ENCODE data around the gene RUVBL2.

Gene RUVBL2

DNA sequence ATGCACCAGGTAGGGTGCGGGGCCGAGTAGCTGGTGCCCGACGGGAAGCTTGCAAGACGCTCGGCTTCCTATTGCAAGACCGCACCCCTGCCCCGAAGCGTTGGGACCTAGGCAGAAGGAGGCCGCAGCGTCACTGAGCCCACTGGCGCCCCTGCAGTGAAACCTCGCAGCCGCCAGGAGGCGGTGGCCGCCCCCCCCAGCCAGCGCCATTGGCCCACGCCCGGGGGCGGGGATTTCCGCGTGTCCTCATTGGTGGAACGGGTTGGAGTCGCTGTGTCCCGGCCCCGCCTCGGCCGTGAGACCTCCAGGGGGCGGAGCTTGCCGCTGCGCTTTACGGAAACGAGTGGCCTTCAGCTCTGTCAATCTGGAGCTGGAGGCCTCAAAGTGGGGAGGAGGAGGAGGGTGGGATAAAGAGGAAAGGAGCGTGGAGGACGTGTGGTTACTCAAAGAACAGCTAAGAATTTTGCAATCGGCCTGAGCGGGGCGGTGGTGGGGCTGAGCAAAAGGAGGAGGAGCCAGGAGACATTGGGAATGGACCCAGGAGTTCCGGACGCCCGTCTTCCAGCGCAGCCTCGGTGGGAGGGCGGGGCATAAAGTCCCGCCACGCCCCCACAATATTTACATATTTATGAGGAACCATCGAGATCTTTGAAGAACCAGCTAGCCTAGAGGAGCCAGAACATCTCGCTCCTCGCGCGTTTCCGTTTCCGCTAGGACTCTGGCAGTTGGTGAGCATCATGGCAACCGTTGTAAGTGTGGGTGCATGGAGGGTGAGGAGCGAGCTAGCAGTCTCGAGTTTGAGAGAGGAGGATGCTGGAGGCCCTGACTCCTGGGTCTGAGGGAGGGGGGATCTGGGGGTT lies at the start of gene RUVBL2, which contains the start of gene GYS1:
RUVBL2 (plus strand) TSS at position 713 of the 860 bp plus-strand sequence; CDS start at position 738, 25 bp downstream.
GYS1 (minus strand) TSS at position 135 of the 860 bp plus-strand sequence. CDS start 197 bp downstream, outside the sequence.
- DNase-seq = peak; percentile 81 to 100 (median 99)

- DNase-seq = no peak
These were observed 48.3 kb upstream of the RUVBL2 start for GRCh38 chr19:48945415-48945814.

DNA sequence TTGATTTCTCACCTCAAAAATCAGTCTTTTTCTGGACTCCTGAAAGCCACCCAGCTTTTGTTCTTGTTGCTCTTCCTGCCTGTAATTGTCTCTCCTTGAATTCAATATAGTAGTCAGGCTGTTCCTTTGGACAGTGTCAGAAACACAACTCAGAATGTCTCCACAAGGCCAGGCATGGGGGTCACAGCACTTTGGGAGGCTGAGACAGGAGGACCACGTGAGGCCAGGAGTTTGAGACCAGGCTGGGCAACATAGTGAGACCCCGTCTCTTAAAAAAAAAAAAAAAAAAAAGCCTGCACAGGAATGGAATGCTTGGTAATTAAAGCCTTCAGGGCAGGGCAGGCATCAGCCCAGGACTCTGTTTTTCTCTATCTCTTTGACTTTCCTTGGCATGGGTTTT lies 47.9 kb upstream of the RUVBL2 start:
- no peak for DNase-seq

DNA sequence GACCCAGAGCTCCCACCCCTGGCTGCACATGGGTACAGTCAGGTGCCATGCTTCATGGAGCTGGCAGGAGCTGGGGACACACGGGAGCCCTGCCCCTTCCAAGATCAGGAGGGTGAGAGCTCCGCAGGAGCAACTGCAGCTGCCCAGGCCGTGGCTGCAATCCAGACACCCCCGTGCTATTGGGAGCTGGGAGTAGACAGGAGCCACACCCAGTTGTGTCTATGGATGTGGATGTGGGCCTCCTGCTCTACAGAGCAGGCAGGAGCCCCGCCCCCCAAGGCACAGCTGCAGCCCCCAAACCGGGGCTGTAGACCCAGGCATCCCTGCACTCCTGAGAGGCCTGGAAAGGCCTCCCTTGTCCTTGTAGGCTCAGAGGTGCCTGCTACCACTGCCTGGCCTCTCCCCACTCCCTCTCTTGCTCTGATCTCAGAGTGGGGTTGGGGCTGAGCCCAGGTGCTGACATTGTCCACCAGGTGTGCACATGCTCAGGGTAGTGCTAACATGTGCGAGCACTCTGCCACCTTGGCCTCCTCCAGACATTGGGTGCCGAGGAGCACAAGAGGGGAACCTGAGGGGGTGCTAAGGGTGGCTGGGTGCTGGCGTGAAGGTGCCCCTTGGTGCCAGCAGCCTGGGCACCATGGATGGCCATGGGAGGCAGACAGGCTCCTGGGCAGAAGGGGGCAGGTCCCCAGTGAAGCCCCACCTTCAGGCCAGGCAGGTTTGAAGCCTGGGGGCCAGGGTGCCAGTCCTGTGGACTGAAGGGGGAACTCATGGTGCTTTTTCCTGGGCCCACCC lies 47.0 kb upstream of the RUVBL2 start:
- no peak for DNase-seq

DNA sequence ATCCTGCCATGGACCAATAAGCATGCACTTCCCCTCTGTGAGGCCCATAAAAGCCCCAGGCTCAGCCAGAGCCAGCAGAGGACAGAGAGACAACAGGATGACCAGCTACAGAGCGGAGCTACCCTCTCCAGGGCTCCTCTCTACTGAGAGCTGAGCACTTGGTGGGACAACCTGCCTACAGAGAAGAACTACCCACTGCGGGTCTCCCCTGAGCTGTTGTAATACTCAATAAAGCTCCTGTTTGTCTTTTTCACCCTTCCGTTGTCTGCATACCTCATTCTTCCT lies 46.5 kb upstream of the RUVBL2 start:
- no peak for DNase-seq

DNA sequence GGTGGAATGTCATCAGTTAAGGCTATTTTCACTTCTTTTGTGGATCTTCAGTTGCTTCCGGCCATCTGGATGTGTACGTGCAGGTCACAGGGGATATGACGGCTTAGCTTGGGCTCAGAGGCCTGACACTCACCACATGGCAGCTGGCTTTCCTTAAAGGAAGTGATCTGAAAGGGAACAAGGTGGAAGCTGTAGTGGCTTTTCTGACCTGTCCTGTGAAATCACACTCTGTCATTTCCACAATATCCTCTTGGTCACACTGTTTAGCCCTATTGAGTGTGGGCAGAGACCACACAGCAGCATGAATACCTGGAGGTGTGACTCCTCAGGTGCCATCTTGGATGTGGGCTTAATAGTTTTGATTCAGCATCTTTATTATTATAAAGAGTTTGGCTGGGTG lies 43.5 kb upstream of the RUVBL2 start:
- no peak for DNase-seq

GRCh38 chr19:48950830-48951519 lies 42.7 kb upstream of the RUVBL2 start:
- no peak for DNase-seq

DNA sequence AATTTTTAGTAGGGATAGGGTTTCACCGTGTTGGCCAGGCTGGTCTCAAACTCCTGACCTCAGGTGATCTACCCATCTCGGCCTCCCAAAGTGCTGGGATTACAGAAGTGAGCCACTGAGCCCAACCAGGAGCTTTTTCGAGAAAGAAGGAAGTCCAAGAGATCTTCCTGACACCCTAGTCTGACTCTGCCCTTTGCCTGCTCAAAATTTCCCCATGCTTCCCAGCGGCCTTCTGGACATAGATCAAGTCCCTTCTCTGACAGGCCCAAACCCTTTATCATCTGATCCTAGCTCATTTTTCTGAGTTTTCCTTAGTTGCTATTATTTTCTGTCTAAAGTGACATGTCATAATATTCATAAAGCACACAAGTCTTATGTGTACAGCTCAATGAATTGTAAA lies 40.5 kb upstream of the RUVBL2 start:
- DNase-seq = no peak

- DNase-seq = no peak
These were observed 39.6 kb upstream of the RUVBL2 start for GRCh38 chr19:48953990-48954594.

- DNase-seq = peak in 55 of 56 donors; percentile 65 to 98 (median 90)
These were observed 38.9 kb upstream of the RUVBL2 start, which contains the start of gene BAX for GRCh38 chr19:48954595-48955307. Gene BAX (plus strand): TSS chr19:48954875. CDS start chr19:48954929, 54 bp downstream.

DNA sequence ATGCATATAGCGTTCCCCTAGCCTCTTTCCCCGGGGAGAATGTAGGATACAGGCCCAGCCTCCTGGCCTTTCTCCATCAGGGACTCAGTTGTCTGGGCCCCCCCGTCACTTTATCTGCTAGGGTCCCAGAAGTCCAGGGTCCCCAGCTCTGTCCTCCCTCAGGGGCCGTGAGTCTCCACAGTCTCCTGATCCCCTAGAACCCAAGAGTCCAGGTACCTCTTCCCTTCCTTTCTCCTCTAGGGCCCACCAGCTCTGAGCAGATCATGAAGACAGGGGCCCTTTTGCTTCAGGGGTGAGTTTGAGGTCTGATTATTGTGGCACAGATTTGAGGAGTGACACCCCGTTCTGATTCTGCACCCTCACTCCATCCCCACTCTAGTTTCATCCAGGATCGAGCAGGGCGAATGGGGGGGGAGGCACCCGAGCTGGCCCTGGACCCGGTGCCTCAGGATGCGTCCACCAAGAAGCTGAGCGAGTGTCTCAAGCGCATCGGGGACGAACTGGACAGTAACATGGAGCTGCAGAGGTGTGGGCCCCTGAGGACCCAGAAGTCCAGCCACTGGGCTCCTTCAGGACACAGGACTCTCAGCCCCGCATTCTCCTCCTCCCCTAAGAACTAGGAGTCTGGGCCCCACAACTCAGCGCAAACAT lies 38.3 kb upstream of the RUVBL2 start:
- no peak for DNase-seq

DNA sequence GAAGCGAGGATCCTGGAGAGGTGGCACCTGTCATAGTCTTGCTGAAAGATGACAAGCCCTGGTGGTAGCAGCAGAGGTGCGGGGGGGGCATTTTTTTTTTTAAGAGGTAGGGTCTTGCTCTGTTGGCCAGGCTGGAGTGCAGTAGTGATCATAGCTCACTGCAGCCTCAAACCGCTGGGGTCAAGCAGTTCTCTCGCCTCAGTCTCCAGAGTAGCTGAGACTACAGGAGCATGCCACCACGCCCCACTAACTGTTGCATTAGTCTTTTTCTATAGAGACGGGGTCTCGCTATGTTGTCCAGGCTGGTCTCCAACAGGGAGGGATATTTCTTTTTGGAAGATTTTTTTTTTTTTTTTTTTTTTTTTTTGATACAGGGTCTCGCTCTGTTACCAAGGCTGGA lies 35.7 kb upstream of the RUVBL2 start:
- no peak for DNase-seq

DNA sequence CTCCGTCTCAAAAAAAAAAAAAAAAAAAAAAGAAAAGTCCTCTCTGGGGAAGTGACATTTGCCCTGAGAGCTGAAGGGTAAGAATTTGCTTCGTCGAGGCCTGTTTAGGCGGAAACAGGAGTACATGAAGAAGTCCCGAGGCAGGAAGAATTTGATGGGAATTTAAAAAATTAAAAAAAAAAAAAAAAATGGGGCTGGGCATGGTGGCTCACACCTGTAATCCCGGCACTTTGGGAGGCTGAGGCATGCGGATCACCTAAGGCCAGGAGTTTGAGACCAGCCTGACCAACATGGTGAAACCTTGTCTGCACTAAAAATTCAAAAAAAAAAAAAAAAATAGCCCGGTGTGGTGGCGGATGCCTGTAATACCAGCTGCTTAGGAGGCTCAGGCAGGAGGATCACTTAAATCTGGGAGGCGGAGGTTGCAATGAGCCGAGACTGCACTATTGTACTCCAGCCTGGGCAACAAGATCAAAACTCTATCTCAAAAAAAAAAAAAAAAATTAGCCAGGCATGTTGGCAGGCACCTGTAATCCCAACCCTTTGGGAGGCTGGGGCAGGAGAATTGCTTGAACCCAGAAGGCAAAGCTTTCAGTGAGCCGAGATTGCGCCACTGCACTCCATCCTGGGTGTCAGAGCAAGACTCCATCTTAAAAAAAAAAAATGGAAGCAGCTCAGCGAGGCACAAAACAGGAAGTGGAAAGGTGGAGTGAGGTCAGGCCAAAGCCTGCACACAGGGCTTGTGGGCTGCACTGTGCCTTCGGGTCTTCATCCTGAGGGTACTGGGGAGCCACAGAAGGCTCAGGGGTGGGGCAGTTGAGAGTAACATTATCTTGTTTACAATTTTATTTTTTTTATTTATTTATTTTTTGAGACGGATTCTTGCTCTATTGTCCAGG lies 34.1 kb upstream of the RUVBL2 start:
- no peak for DNase-seq

DNA sequence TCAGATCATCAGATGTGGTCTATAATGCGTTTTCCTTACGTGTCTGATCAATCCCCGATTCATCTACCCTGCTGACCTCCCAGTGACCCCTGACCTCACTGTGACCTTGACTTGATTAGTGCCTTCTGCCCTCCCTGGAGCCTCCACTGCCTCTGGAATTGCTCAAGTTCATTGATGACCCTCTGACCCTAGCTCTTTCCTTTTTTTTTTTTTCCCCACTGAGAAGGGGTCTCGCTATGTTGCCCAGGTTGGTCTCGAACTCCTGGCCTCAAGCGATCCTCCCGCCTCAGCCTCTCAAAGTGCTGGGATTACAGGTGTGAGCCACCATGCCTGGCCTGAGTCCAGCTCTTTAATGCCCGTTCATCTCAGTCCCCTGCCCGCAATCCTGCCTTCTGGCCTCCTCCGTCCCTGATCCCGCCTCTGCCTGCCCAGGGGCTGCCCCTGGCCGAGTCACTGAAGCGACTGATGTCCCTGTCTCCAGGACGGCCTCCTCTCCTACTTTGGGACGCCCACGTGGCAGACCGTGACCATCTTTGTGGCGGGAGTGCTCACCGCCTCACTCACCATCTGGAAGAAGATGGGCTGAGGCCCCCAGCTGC lies 32.5 kb upstream of the RUVBL2 start:
- no peak for DNase-seq

DNA sequence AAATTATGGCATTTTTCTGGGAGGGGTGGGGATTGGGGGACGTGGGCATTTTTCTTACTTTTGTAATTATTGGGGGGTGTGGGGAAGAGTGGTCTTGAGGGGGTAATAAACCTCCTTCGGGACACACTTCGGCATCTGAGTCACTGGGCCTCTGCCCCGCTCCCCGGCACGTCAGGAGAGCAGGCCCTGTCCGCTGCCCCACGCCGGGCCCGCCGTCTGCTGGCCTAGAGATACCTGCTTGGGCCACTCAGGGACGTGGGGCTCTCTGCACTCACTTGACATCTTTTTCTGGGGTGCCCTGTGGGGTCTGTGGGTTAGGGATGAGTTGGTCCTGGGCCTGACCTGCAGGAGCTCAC lies 32.0 kb upstream of the RUVBL2 start:
- DNase-seq = no peak

DNA sequence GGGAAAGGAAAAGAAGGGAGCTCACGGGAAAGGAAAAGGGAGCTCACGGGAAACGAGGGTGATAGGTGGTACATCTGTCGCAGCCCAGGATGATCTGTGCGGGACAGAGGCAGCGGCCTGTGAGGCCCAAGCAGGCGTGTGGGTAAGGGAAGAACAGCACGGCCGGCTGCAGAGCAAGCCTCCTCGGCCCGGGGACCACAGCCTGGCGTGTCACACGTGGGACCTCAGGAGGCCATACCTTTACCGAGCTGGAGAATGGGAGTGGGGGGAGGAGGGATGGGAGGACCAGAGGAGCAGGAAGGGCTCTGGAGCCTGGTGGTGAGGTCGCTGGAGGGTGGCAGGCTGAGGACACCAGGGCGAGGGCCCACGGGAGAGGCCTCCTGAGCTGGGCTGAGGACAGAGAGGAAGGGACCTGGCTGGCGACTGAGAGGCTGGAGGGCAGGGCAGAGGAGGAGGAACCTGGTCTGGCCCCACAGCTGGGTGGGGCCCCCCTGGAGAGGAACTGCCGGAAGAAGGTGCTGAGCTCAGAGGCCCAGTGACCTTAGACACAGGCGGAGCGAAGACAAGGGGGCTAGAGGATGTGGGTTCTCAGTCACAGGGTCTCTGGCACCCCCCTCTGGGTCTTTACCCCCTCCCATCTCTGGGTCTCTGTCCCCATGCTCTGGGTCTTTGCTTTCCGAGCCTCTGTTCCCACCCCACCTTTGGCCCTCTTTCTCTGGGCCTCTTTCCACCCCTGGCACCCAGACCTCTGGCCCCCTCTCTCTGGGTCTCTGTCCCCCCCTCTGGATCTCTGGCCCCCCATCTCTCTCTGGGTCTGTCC lies 31.4 kb upstream of the RUVBL2 start:
- DNase-seq = peak in 11 of 56 donors; percentile 3 to 40 (median 15)

GRCh38 chr19:48962849-48963165 lies 30.9 kb upstream of the RUVBL2 start:
- DNase-seq = no peak

Data from nucleus accumbens (tissue), 56 donors.